Ascending aorta (tissue), 2 donors: ENCODE data around the gene KCNG4. TPM values are rescaled to one million over a fixed set of nuclear protein-coding genes. Genes with fewer than 3 reads are reported as not detected.

Source experiments
- DNase-seq, 2 donors: peaks; one replicate each; pipeline ENCODE4 v3.0.0-alpha.2; 2019; ENCODE audit warnings: low spot score in 2 of 2
- H3K27ac ChIP-seq, 2 donors: fragments of 200-600 bp; sonication (generic); one replicate each; pipeline ENCODE4 v1.5.1; 2016 to 2017; ENCODE audit warnings: mild to moderate bottlenecking in 1 of 2
- H3K27me3 ChIP-seq: fragments of 200-600 bp; sonication (generic); one replicate; pipeline ENCODE4 v1.5.1; 2017
- H3K36me3 ChIP-seq, 2 donors: fragments of 200-600 bp; sonication (generic); one replicate each; pipeline ENCODE4 v1.5.1; 2016
- H3K4me1 ChIP-seq, 2 donors: fragments of 200-600 bp; sonication (generic); one replicate each; pipeline ENCODE4 v1.5.1; 2016 to 2017; ENCODE audit warnings: mild to moderate bottlenecking in 1 of 2
- H3K4me3 ChIP-seq, 2 donors: fragments of 200-600 bp; sonication (generic); one replicate each; pipeline ENCODE4 v1.5.1; 2016 to 2017; ENCODE audit warnings: mild to moderate bottlenecking in 1 of 2
- H3K9me3 ChIP-seq, 2 donors: fragments of 200-600 bp; sonication (generic); one replicate each; pipeline ENCODE4 v1.5.1; 2016
- intact Hi-C: fragments of 100-400 bp; cut with DNase I; formaldehyde crosslinking; loops from one replicate; pipeline ENCODE4 v1.15.1; 2023
- total RNA-seq: library from RNA; depleted of rRNA; stranded (reverse); fragments of >200 nt; gene quantifications from one replicate; pipeline ENCODE4 v1.1.0, GENCODE V29; 2016
- TF ChIP-seq, protein P1 (sequence below), 3 experiments: fragments of 200-600 bp in 2 of 3; fragments of 450-650 bp in 1 of 3; sonication (generic) in 2 of 3; IDR thresholded peaks; one replicate each; pipeline ENCODE4 v1.5.1; 2016 to 2019; ENCODE audit warnings: antibody characterized with exemption in 3 of 3, mild to moderate bottlenecking in 1 of 3, moderate library complexity in 1 of 3

The KCNG4 gene, protein sequence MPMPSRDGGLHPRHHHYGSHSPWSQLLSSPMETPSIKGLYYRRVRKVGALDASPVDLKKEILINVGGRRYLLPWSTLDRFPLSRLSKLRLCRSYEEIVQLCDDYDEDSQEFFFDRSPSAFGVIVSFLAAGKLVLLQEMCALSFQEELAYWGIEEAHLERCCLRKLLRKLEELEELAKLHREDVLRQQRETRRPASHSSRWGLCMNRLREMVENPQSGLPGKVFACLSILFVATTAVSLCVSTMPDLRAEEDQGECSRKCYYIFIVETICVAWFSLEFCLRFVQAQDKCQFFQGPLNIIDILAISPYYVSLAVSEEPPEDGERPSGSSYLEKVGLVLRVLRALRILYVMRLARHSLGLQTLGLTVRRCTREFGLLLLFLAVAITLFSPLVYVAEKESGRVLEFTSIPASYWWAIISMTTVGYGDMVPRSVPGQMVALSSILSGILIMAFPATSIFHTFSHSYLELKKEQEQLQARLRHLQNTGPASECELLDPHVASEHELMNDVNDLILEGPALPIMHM
- total RNA-seq, result not detected

GRCh38 chr16:84239909-84240308 lies at the start of gene KCNG4:
Gene KCNG4, minus strand, starts transcription at chr16:84240012. Its CDS starts 2,527 bp downstream, at chr16:84237485.
- Histone ChIP-seq H3K27ac (no peak within 1 kb of the TSS), H3K4me1 (no peaks in the 10 kb centered on the region), H3K9me3 (no peaks in the 10 kb centered on the region), H3K4me3 (no peak within 1 kb of the TSS), H3K27me3 (no peaks in the 10 kb centered on the region), H3K36me3 (no peaks in the 10 kb centered on the region)
- TF ChIP-seq, protein P1, sequence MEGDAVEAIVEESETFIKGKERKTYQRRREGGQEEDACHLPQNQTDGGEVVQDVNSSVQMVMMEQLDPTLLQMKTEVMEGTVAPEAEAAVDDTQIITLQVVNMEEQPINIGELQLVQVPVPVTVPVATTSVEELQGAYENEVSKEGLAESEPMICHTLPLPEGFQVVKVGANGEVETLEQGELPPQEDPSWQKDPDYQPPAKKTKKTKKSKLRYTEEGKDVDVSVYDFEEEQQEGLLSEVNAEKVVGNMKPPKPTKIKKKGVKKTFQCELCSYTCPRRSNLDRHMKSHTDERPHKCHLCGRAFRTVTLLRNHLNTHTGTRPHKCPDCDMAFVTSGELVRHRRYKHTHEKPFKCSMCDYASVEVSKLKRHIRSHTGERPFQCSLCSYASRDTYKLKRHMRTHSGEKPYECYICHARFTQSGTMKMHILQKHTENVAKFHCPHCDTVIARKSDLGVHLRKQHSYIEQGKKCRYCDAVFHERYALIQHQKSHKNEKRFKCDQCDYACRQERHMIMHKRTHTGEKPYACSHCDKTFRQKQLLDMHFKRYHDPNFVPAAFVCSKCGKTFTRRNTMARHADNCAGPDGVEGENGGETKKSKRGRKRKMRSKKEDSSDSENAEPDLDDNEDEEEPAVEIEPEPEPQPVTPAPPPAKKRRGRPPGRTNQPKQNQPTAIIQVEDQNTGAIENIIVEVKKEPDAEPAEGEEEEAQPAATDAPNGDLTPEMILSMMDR (IDR thresholded peaks at IDR 0.05), result no peak
- intact Hi-C loops, result no loop called here
- no peak for DNase-seq

- TF ChIP-seq, protein P1 (IDR thresholded peaks at IDR 0.05), result no peak
- Histone ChIP-seq H3K27ac (no peak overlapping the region), H3K9me3 (no peaks in the 10 kb centered on the region), H3K4me1 (no peaks in the 10 kb centered on the region), H3K4me3 (no peak overlapping the region), H3K36me3 (no peaks in the 10 kb centered on the region), H3K27me3 (no peaks in the 10 kb centered on the region)
- intact Hi-C loops, result no loop called here
- DNase-seq, result no peak
These were observed 49.1 kb upstream of the KCNG4 start for GRCh38 chr16:84288902-84289301.

- Histone ChIP-seq H3K27ac (peak overlapping the region; percentile 3 to 57), H3K9me3 (no peaks in the 10 kb centered on the region), H3K36me3 (no peaks in the 10 kb centered on the region), H3K4me3 (no peak overlapping the region), H3K4me1 (no peaks in the 10 kb centered on the region), H3K27me3 (no peaks in the 10 kb centered on the region)
- DNase-seq, result peak; percentile 14 to 70
- TF ChIP-seq, protein P1 (IDR thresholded peaks at IDR 0.05), result no peak
- intact Hi-C loops, result no loop called here
These were observed 46.9 kb upstream of the KCNG4 start for GRCh38 chr16:84286578-84287240.

- H3K27me3 ChIP-seq, result no peaks in the 10 kb centered on the region
- H3K4me1 ChIP-seq, result no peaks in the 10 kb centered on the region
- no peak overlapping the region for H3K4me3 ChIP-seq
- DNase-seq, result peak in 1 of 2 donors; percentile 67
- TF ChIP-seq, protein P1 (IDR thresholded peaks at IDR 0.05), result no peak
- H3K9me3 ChIP-seq, result no peaks in the 10 kb centered on the region
- intact Hi-C loops, result no loop called here
- H3K27ac ChIP-seq, result no peak overlapping the region
- H3K36me3 ChIP-seq, result no peaks in the 10 kb centered on the region
These were observed 44.4 kb upstream of the KCNG4 start for GRCh38 chr16:84284154-84284722.

DNA sequence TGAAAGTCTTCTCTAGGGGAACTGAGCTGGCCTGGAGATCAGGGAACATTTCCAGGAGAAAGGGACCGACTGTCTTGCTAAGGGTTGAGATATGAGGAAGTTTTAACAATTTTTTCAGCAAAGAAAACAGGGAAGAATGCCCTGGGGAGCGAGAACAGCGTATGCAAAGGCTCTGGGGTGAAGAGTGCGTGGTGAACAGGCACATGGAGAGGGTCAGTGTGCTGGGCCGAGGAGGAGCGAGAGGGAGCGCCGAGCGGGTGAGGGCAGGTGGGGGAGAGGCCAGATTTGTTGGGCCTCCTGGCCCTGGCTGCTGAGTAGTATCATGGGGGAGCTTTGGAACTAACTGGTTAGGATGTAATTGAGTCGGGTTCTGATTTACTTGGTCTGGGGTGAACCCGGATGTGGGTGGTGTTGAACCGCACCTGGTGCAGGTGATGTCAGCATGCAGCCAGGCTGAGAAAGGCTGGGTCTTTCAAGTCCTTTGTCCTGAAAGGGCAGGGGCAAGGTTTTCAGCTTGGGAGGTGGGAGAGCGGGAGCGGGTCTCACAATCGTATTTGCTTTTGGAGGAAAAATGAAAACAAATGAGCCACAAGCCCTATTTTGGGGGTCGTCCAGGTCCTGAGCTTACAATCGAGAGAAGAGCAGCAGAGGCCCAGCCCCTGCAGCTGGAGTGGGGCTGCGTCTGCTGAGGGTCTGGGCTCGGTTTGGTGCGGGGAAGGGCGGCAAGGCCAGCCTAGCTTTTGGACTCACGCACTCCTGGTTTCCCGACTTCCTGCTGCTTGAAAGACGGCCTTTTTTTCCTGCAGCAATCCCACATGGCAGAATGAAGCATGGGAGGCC lies 43.7 kb upstream of the KCNG4 start:
- no peak overlapping the region for H3K27ac ChIP-seq
- no peaks in the 10 kb centered on the region for H3K9me3 ChIP-seq
- H3K4me3 ChIP-seq, result no peak overlapping the region
- H3K4me1 ChIP-seq, result no peaks in the 10 kb centered on the region
- TF ChIP-seq, protein P1 (IDR thresholded peaks at IDR 0.05), result no peak
- no peak for DNase-seq
- no peaks in the 10 kb centered on the region for H3K36me3 ChIP-seq
- intact Hi-C loops, result no loop called here
- no peaks in the 10 kb centered on the region for H3K27me3 ChIP-seq
